NOMO-1 (cell line): ENCODE data around the gene KLHL33.

Experiments used
- DNase-seq, 2 experiments: peaks; one replicate each; lab custom pipeline; 2025; ENCODE audit not compliant: unreplicated experiment in 2 of 2; lab: John Stamatoyannopoulos, UW

KLHL33 gene

DNA sequence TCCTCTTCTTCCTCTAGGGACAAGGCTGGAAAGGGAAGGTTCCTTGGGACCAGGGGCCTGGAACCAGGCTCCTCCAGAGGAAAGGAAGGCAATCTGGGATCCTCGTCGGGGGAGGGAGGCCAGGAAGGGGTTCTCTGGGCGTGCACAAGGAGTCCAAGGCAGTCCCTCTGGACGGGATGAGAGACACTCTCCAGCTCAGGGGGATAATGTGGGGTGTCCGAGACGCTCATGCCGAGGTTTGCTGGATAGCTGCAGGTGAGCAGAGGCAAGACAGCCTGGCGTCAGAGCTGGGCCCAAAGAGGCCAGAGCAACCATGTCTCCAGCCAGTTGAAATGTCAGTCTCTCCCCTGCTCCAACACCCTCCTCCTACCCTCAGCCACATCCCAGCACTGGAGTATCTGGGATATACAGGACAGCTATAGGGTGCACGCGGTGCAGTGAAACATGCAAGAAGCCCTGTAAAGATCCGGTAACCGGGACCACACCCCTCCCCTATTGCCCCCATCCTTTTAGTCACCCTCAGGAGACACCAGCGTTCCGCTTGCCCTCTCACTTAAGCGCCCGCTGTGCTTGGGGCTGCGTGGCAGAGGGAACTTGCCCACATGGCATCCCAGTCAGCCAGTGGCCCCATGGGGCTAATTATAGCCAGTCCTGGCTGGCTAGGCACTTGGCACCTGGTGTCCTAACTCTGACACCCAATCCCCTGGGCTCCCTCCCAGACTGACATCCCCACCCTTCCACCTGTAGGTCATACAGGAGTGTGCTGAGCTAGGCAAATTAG is at the start of gene KLHL33:
TSS of gene KLHL33 (minus strand) at position 585 of the 781 bp plus-strand sequence. CDS start at position 230, 355 bp downstream.
- DNase-seq: no peak

- DNase-seq: no peak
Observed at GRCh38 chr14:20482382-20482781, 46.4 kb upstream of the KLHL33 start.

- no peak for DNase-seq
Observed at GRCh38 chr14:20478894-20479293, 42.9 kb upstream of the KLHL33 start.

GRCh38 chr14:20477211-20477876 is 41.4 kb upstream of the KLHL33 start:
- DNase-seq: peak in 1 of 2 experiments; percentile 54

DNA sequence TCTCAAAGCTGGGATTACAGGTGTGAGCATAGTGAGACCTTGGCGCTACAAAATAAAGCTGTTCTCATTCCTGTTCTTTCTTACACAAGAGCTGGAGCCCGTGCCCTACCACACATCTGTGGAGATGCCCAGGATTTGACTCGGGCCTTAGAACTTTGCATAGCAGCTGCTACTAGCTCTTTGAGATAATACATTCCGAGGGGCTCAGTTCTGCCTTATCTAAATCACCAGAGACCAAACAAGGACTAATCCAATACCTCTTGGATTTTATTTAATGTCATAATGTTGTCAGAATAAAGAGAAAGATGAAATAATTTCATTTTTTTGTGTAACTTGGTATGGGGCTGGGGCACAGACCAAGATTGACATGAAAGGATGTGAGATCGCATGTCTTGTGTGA is 40.8 kb upstream of the KLHL33 start:
- no peak for DNase-seq

GRCh38 chr14:20472536-20473169 is 36.7 kb upstream of the KLHL33 start:
- no peak for DNase-seq

DNA sequence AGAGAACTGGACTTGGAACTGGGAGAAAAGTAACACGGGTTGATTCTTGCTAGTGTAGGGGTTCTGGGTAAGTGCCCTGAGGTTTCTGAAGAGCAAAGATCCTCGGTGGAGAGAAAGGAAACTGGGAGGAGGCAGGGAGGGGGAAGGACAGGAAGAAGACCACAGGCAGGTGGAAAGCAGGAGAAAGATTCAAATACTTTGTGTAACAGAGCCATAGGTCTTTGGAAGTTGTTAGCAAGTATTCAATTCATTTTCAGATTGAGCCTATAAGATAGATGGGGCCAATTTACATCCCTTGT is 34.6 kb upstream of the KLHL33 start:
- DNase-seq: no peak

GRCh38 chr14:20469890-20470602 is 34.1 kb upstream of the KLHL33 start:
- DNase-seq: peak; percentile 60 to 95

GRCh38 chr14:20469242-20469889 is 33.4 kb upstream of the KLHL33 start, which contains the start of gene PNP:
Gene PNP (plus strand): TSS chr14:20469406. CDS start chr14:20469525, 119 bp downstream.
- DNase-seq: peak; percentile 86 to 91

GRCh38 chr14:20468764-20469241 is 32.8 kb upstream of the KLHL33 start:
- DNase-seq: no peak

DNA sequence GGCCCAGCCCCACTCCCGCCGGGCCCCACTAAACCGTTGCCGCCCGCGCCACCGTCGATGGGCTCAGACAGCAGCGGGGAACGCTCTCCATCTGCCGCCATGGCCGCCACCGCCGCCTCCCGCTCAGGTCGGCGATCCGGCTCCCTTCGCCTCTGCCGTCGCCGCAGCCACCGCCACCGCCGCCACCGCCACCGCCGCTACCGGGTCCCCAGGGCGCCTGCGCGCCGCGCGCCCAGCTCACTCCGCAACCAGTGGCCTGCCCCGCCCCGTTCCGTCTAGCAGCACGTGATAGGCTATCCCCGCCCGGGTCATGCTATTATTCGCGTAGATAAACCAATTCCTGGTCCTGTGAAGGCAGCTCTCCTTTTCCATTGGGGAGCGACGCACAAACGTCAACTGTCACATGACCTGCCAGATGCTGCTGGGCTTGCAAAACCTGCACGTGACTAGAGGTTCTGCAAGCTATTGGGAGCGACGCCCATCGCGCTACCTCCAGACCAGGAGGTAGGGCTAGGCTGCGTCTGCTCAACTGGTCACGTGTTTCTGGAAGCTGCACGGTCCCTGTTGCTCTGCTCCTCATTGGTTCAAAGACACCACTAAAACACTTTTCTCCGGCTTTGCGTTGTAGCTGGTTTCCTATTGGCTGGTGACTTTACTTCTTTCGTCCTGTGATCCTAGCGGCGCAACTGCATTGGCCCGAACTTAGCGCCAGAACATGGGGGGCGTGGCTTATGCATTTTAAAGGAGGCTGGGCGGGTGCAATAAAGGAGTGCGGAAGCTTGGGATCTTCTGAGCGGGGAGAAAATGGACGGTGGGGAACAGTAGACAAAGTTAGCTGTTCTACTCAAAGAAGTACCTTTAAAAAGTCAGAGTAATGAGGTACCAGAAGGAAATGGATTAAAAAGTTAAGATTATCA is 25.5 kb upstream of the KLHL33 start, which contains the start of gene PIP4P1:
TSS of gene PIP4P1 (minus strand) at position 210 of the 917 bp plus-strand sequence. CDS start at position 101, 109 bp downstream.
- DNase-seq: peak; percentile 99 to 100

- DNase-seq: peak in 1 of 2 experiments; percentile 51
Observed at GRCh38 chr14:20460458-20461224, 24.7 kb upstream of the KLHL33 start.

- DNase-seq: no peak
Observed at GRCh38 chr14:20458031-20458789, 22.2 kb upstream of the KLHL33 start.

GRCh38 chr14:20456971-20457370 is 21.0 kb upstream of the KLHL33 start:
- no peak for DNase-seq

DNA sequence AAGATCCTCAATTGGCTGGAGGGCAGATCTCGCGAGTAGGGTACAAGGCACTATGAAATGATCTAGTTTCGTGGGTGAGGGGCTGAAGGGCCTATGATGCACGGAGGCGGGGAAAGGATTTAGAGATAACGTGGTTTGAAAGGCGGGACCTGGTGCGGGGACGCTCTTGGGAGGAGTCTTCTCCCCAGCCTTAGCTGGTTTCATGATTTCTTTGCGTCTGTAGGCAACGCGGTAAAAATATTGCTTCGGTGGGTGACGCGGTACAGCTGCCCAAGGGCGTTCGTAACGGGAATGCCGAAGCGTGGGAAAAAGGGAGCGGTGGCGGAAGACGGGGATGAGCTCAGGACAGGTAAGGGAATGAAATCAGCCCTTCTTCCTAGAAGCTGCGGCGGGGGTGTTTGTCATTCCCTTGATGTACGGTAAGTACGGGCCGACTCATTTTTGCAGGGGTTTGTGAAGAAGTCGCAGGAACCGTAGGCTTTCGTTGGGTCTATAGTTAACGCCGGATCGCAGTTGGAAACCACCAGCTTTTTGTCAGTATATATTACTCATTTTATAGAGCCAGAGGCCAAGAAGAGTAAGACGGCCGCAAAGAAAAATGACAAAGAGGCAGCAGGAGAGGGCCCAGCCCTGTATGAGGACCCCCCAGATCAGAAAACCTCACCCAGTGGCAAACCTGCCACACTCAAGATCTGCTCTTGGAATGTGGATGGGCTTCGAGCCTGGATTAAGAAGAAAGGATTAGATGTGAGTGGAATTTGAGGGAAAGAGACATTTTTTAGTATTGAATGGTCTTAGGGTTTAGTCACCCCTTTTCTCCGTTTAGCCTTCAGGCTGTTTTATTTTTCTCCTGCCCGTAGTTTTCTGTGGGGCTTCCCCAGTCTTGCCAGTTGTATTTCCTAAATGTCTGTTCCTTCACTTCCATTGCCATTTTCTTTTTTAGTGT is 19.7 kb upstream of the KLHL33 start:
- peak; percentile 88 for DNase-seq

- peak; percentile 98 to 99 for DNase-seq
Observed at GRCh38 chr14:20454516-20455354, 18.8 kb upstream of the KLHL33 start, which contains the start of the genes APEX1 and OSGEP. Gene APEX1 (plus strand): TSS chr14:20455226. CDS start chr14:20455646, 420 bp downstream. Gene OSGEP (minus strand): TSS chr14:20454812. CDS start chr14:20454683, 129 bp downstream.
